ENCODE results near the gene RAB21.

GRCh38 chr12:71837356-71837755, 82.7 kb downstream of the RAB21 start:
- TF ChIP-seq, protein P1, sequence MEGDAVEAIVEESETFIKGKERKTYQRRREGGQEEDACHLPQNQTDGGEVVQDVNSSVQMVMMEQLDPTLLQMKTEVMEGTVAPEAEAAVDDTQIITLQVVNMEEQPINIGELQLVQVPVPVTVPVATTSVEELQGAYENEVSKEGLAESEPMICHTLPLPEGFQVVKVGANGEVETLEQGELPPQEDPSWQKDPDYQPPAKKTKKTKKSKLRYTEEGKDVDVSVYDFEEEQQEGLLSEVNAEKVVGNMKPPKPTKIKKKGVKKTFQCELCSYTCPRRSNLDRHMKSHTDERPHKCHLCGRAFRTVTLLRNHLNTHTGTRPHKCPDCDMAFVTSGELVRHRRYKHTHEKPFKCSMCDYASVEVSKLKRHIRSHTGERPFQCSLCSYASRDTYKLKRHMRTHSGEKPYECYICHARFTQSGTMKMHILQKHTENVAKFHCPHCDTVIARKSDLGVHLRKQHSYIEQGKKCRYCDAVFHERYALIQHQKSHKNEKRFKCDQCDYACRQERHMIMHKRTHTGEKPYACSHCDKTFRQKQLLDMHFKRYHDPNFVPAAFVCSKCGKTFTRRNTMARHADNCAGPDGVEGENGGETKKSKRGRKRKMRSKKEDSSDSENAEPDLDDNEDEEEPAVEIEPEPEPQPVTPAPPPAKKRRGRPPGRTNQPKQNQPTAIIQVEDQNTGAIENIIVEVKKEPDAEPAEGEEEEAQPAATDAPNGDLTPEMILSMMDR (IDR thresholded peaks at IDR 0.05) = no peak
- no peak for TF ChIP-seq EZH2 (IDR thresholded peaks at IDR 0.05; ENCODE audit: borderline replicate concordance, insufficient read depth, low read depth, low read length, poor library complexity, severe bottlenecking)

All from B cell (primary cell).